Kidney (tissue), 14 donors: Measurements from ENCODE around the gene CDC42EP1. TPM values are rescaled to one million over a fixed set of nuclear protein-coding genes. Genes with fewer than 3 reads are reported as not detected.
A peak's percentile ranks its signal among the peaks of the same experiment; 100 is the strongest.

Experiments
- DNase-seq, 5 donors: peaks; one replicate each; pipeline ENCODE4 v3.0.0-alpha.2; 2013 to 2020
- FAIRE-seq: peaks from 2 replicates; lab custom pipeline; 2012; peaks lifted over from hg19 to GRCh38; lab: Jason Lieb, UNC
- H3K27ac ChIP-seq, 2 donors: one replicate each; pipeline ENCODE4 v1.7.0; 2013; ENCODE audit warnings: low read depth in 2 of 2, low read length in 2 of 2, inconsistent platforms in 1 of 2
- H3K27me3 ChIP-seq: one replicate; pipeline ENCODE4 v1.7.1; 2013; ENCODE audit warnings: low read length, inconsistent platforms; ENCODE audit not compliant: control insufficient read depth, insufficient read depth
- H3K36me3 ChIP-seq, 3 donors: one replicate each; pipeline versions ENCODE4 v1.7.0 to v1.7.1; 2013; ENCODE audit warnings: low read length in 3 of 3, control low read depth in 1 of 3, inconsistent platforms in 1 of 3; ENCODE audit not compliant: insufficient read depth in 3 of 3, control insufficient read depth in 2 of 3
- H3K4me1 ChIP-seq, 3 donors: one replicate each; pipeline versions ENCODE4 v1.7.0 to v1.7.1; 2013; ENCODE audit warnings: low read length in 3 of 3, inconsistent platforms in 1 of 3, low read depth in 1 of 3; ENCODE audit not compliant: control insufficient read depth in 2 of 3, insufficient read depth in 2 of 3
- H3K4me3 ChIP-seq, 3 donors: one replicate each; pipeline versions ENCODE4 v1.7.0 to v1.8.1; 2013; ENCODE audit warnings: low read length in 3 of 3, control low read depth in 1 of 3, inconsistent platforms in 1 of 3
- H3K9ac ChIP-seq, 3 donors: one replicate each; pipeline versions ENCODE4 v1.7.0 to v1.7.1; 2013; ENCODE audit warnings: low read length in 3 of 3, control low read depth in 1 of 3, inconsistent platforms in 1 of 3
- H3K9me3 ChIP-seq, 3 donors: one replicate each; pipeline versions ENCODE4 v1.7.0 to v1.7.1; 2013; ENCODE audit warnings: low read length in 3 of 3, control low read depth in 1 of 3, inconsistent platforms in 1 of 3; ENCODE audit not compliant: control insufficient read depth in 2 of 3, insufficient read depth in 1 of 3
- intact Hi-C: fragments of 100-400 bp; cut with DNase I; formaldehyde crosslinking; loops from one replicate; pipeline ENCODE4 v1.11.1; 2022
- polyA plus RNA-seq: library from polyadenylated mRNA; stranded (reverse); fragments of 350-450 nt; fragmentation: Illumina TruSeq; extraction: RNeasy Lipid Tissue Mini Kit (QIAGEN cat#74804); gene quantifications from one replicate; pipeline ENCODE4 v1.2.3, GENCODE V29; 2014; ENCODE audit warnings: low read depth, low replicate concordance; ENCODE audit not compliant: insufficient read depth
- total RNA-seq: library from RNA; stranded (reverse); fragmentation: NEBNext Ultra II Directional; extraction: Animal tissue kit (Norgen Biotek cat#: 25700); gene quantifications from one replicate; pipeline ENCODE4 v1.2.1, GENCODE V29; 2021
- TF ChIP-seq, protein P1 (sequence below): IDR thresholded peaks from 3 replicates; pipeline ENCODE4 v1.5.1; 2012; ENCODE audit warnings: mild to moderate bottlenecking, moderate library complexity, borderline replicate concordance; ENCODE audit not compliant: insufficient read depth; ENCODE audit errors: extremely low read depth
- donor health status: control.
- donor health status: control.
- donor health status: control.
- donor health status: control.
- donor health status: control.
- donor health status: DM: yes; HTN: yes; CAD: no.
- donor health status: Normal renal cell carcinoma (clear cell type).

The CDC42EP1 gene
- total and polyA plus RNA-seq, 2 donors from 2014 or later = 29.5 to 68.5 TPM

DNA sequence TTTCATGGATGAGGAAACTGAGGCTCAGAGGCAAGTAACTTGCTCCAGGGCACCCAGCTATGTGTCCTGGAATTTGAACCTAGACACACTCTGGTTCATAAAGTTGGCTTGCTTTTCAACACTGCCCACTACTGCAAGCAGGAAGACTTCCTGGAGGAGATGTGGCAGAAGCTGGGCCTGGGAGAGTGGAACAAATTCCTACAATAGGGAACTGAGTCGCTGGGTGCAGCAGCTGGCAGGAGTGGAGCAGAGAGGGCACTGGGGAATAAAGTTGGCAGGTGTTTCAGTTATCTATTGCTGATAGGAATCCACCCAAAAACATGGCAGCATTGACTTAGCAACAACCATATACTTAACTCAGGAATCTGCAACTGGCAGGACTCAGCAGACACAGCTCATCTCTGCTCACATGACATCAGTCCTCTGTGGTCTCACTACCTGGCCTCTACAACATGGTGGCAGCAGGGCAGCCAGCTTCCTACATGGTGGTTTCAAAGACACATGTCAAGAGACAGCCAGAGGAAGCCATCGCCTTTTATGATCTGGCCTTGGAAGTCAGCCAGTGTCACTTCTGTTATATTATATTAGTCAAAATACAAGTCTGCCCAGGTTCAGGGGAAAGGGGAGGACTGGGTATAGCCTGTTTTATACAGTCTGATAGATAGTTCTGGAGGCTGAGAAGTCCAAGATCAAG lies 30.5 kb upstream of the CDC42EP1 start:
- peak in 1 of 5 donors; percentile 12 for DNase-seq
- Histone ChIP-seq H3K27ac (no peak overlapping the region), H3K9me3 (no peaks in the 10 kb centered on the region), H3K36me3 (no peaks in the 10 kb centered on the region), H3K4me3 (no peak overlapping the region), H3K27me3 (no peaks in the 10 kb centered on the region), H3K9ac (no peak overlapping the region), H3K4me1 (no peaks in the 10 kb centered on the region)
- TF ChIP-seq, protein P1, sequence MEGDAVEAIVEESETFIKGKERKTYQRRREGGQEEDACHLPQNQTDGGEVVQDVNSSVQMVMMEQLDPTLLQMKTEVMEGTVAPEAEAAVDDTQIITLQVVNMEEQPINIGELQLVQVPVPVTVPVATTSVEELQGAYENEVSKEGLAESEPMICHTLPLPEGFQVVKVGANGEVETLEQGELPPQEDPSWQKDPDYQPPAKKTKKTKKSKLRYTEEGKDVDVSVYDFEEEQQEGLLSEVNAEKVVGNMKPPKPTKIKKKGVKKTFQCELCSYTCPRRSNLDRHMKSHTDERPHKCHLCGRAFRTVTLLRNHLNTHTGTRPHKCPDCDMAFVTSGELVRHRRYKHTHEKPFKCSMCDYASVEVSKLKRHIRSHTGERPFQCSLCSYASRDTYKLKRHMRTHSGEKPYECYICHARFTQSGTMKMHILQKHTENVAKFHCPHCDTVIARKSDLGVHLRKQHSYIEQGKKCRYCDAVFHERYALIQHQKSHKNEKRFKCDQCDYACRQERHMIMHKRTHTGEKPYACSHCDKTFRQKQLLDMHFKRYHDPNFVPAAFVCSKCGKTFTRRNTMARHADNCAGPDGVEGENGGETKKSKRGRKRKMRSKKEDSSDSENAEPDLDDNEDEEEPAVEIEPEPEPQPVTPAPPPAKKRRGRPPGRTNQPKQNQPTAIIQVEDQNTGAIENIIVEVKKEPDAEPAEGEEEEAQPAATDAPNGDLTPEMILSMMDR = no peak
- FAIRE-seq = no peak
- intact Hi-C loops = no loop called here

DNA sequence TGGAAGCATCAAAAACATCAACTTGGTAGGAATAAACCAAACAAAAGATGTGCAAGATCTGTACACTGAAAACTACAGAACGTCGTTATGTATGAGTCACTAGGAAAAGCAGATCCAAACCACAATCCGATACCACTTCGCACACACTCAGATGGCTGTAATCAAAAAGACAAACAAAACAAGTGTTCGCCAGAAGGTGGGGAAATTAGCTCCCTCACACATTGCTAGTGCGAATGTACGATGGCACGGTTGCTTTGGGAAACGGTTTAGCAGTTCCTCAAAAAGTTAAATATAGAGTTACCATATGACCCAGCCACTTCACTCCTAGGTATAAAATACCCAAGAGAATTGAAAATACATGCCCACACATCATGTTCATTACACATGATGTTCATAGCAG lies 26.3 kb upstream of the CDC42EP1 start:
- DNase-seq (no peak), FAIRE-seq (no peak)
- Histone ChIP-seq H3K9me3 (no peaks in the 10 kb centered on the region), H3K9ac (no peak overlapping the region), H3K4me3 (no peak overlapping the region), H3K27ac (no peak overlapping the region), H3K4me1 (peaks cover 0 to 6% (median 1%) of the 10 kb centered on the region in 3 donors), H3K27me3 (no peaks in the 10 kb centered on the region), H3K36me3 (no peaks in the 10 kb centered on the region)
- intact Hi-C loops = no loop called here
- TF ChIP-seq, protein P1 = no peak

DNA sequence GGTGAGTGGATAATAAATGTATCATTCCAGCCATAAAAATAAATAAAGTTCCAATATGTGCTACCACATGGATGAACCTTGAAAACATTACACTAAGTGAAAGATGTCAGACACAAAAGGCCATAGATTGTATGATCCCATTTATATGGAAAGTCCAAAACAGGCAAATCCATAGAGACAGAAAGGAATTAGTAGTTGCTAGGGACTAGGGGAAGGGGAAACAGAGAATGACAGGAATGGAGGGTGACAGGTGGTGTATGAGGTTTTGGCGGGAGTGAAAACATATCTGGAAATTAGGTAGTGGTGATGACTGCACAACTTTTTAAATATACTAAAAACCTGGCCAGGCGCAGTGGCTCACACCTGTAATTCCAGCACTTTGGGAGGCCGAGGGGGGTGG lies 25.8 kb upstream of the CDC42EP1 start:
- no peak for DNase-seq
- no peak for FAIRE-seq
- Histone ChIP-seq H3K9me3 (no peaks in the 10 kb centered on the region), H3K27ac (no peak overlapping the region), H3K4me1 (peaks cover 0 to 7% (median 2%) of the 10 kb centered on the region in 3 donors), H3K4me3 (no peak overlapping the region), H3K9ac (no peak overlapping the region), H3K36me3 (no peaks in the 10 kb centered on the region), H3K27me3 (no peaks in the 10 kb centered on the region)
- TF ChIP-seq, protein P1 = no peak
- intact Hi-C loops = no loop called here

DNA sequence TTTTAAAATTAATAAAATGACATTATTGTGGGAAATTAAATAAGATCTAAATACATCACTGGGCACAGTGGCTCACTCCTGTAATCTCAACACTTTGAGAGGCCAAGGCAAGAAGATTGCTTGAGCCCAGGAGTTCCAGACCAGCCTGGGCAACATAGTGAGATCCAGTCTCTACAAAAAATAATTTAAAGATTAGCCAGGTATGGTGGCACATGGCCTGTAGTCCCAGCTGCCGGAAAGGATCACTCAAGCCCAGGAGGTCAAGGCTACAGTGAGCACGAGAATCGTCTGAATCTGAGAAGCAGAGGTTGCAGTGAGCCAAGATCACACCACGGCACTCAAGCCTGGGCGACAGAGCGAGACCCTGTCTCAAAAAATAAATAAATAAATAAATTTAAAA lies 25.1 kb upstream of the CDC42EP1 start:
- H3K4me1 ChIP-seq = peaks cover 0 to 7% (median 2%) of the 10 kb centered on the region in 3 donors
- no peak overlapping the region for H3K9ac ChIP-seq
- peak in 1 of 5 donors; percentile 6 for DNase-seq
- no peak overlapping the region for H3K27ac ChIP-seq
- H3K36me3 ChIP-seq = no peaks in the 10 kb centered on the region
- TF ChIP-seq, protein P1 = no peak
- FAIRE-seq = no peak
- intact Hi-C loops = loop anchor here (5.0 kb wide), 1 partner anchor 37 kb away; no protein-coding TSS in a partner anchor
- no peaks in the 10 kb centered on the region for H3K9me3 ChIP-seq
- H3K4me3 ChIP-seq = no peak overlapping the region
- H3K27me3 ChIP-seq = no peaks in the 10 kb centered on the region
